Measurements from ENCODE around the gene ARMC7.
"Not testable (repeated sequence)": the region's sequence is repeated elsewhere in the genome, so short reads cannot be mapped to it uniquely, and the experiment has no call there.

The ARMC7 gene

GRCh38 chr17:75109407-75110233 is at the start of gene ARMC7:
Gene ARMC7 (plus strand): TSS chr17:75109969. CDS start chr17:75110289, 320 bp downstream.
- peak; percentile 92 to 93 for DNase-seq (ENCODE audit: low read depth in 2 of 2)

DNA sequence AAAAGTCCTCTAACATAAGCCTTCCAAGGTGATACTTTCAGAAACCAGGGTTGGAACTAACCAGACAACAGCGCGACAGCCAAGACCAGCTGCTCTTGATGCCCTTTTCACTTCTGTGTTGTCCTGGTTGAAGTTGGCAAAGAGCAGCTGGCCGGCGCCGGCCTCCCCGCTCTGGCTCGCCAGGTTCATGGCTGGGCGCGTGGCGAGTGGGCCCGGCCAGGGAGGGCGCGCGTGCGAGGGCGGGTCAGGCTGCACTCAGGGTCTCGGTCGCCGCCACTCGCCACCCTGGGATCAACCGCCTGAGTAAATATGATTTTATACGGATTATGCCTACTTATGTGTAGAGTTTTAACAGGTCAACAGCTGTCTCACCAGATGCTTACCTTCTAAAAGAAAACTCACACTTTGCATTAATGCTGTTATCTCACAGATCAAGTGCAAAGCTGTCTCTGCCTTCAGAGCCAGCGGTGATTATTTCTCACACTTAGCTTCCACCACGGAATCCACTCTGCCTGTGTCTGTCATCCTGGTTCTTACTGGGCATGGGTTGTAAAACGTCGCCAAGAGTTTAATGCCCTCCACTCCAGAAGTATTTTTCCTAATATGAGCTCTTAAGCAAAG is 49.2 kb upstream of the ARMC7 start:
- no peak for DNase-seq (ENCODE audit: low read depth in 2 of 2)

GRCh38 chr17:75061055-75061438 is 48.7 kb upstream of the ARMC7 start:
- DNase-seq (ENCODE audit: low read depth in 2 of 2), result no peak

DNA sequence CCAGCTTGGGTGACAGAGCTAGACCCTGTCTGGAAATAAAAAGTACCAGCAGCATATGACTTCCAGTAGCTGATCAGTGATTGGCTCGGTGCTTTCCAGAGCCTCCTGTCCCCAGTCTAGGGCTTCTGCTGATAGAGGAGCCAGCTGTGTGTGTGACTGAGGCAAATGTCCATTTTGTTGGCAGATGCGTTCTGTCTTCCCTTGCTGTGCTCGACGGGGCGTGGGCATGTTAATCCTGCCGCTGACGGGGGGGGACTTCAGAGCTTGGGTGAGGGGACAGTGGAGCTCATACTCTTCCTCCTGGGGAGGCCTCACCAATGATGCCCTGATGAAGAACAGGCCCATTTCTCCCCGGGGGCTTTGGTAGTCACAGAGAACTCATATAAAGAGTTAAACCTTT is 48.2 kb upstream of the ARMC7 start:
- no peak for DNase-seq (ENCODE audit: low read depth in 2 of 2)

- DNase-seq (ENCODE audit: low read depth in 2 of 2), result no peak
Observed at GRCh38 chr17:75063201-75063600, 46.6 kb upstream of the ARMC7 start.

GRCh38 chr17:75063626-75064025 is 46.1 kb upstream of the ARMC7 start:
- DNase-seq (ENCODE audit: low read depth in 2 of 2), result no peak

DNA sequence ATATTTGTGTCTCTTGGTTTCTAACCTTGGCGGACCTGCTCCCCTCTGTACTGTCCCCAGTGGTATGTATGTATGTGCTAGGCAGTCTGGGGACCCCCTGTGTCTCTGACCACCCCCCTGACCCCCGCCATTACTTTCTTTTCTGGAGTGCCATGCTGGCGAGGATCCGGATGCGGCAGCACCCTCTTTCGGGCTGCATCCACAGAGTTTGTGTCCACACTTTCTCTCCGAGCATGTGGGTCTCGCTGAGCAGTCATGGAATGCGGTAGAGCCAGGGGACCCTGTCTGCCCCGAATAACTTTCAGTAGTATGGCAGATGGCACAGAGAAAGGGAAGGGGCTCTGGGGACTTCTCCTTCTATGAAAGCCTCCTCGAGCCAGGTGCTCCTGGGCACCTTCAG is 45.7 kb upstream of the ARMC7 start:
- no peak for DNase-seq (ENCODE audit: low read depth in 2 of 2)

GRCh38 chr17:75064460-75064859 is 45.3 kb upstream of the ARMC7 start:
- DNase-seq (ENCODE audit: low read depth in 2 of 2), result no peak

GRCh38 chr17:75064867-75065561 is 44.8 kb upstream of the ARMC7 start:
- no peak for DNase-seq (ENCODE audit: low read depth in 2 of 2)

GRCh38 chr17:75065562-75066151 is 44.1 kb upstream of the ARMC7 start:
- no peak for DNase-seq (ENCODE audit: low read depth in 2 of 2)

DNA sequence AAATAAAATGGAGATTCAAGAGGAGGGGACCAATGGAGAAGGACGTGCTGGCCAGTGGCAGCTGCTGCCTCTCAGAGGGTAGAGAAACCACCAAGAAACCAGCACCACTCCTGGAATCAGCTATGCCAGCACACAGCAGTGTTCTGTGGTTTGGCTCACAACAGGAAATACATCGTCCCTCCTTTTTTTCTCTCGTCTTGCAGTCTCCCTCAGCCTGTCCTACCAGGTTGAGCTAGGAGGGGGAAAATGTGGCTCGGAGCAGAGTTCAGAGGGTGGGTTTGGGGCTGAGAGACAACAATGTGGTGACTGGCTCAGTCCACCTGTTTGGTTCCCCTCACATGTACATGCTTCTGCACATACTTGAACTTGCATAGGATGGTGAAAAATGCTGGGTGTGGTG is 41.9 kb upstream of the ARMC7 start:
- no peak for DNase-seq (ENCODE audit: low read depth in 2 of 2)

- no peak for DNase-seq (ENCODE audit: low read depth in 2 of 2)
Observed at GRCh38 chr17:75068750-75069149, 41.0 kb upstream of the ARMC7 start.

GRCh38 chr17:75069783-75070182 is 40.0 kb upstream of the ARMC7 start:
- no peak for DNase-seq (ENCODE audit: low read depth in 2 of 2)

GRCh38 chr17:75071478-75072271 is 38.1 kb upstream of the ARMC7 start:
- not testable (repeated sequence) for DNase-seq (ENCODE audit: low read depth in 2 of 2)

GRCh38 chr17:75072909-75073308 is 36.9 kb upstream of the ARMC7 start:
- DNase-seq (ENCODE audit: low read depth in 2 of 2), result not testable (repeated sequence)

GRCh38 chr17:75073618-75074047 is 36.1 kb upstream of the ARMC7 start:
- DNase-seq (ENCODE audit: low read depth in 2 of 2), result no peak

DNA sequence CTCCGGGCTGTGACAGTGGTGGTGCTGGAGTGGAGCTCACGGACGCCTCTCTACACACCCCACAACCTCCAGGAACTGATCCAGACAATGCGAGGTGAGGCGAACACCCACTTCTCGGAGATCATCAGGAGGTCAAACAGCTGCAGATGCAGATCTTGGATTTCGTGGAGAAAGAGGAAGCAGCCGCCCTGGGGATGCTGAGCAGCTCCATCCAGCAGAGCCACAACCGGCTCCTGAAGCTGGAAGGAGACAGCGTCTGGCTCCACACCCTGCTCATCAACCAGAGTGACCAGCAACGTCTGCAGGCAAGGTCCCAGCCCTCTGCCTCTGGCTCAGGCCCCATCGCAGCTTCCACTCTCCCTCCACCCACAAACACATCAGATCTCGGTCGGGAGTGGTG is 35.2 kb upstream of the ARMC7 start:
- DNase-seq (ENCODE audit: low read depth in 2 of 2), result no peak

- no peak for DNase-seq (ENCODE audit: low read depth in 2 of 2)
Observed at GRCh38 chr17:75075597-75076336, 34.0 kb upstream of the ARMC7 start.

DNA sequence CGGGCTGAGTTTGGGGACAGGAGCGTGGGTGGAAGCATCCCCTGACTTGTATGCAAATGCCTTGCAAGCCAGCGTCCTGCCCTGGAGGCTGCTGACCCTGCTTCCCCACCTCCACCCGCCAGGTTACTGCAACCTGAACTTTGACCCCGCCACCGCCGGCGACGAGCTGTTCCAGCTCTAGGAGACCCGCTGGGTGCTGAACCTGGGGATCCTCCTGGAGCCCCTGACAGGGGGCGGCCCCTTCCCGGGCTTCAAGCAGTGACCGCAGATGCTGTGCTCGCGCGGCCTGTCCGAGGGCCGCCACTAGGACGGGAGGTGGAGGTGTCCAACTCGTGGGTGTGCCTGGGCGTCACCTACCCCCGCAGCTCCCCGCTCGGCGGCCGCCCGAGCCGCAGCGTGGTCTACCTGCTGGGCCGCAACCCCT is 32.7 kb upstream of the ARMC7 start:
- DNase-seq (ENCODE audit: low read depth in 2 of 2), result no peak

GRCh38 chr17:75077496-75078283 is 32.1 kb upstream of the ARMC7 start:
- DNase-seq (ENCODE audit: low read depth in 2 of 2), result peak; percentile 33 to 49

Data from stimulated activated CD8-positive, alpha-beta memory T cell treated with anti-CD3 and anti-CD28 coated beads, Interleukin-2, amount 100 ng/mL, for 48 hours (primary cell).